NCI-H510A treated with DMSO at 0.1 percent for 48 hours (cell line): ENCODE results near the gene PYCR2.
A peak's percentile ranks its signal among the peaks of the same experiment; 100 is the strongest.

Experiments
- DNase-seq: peaks from one replicate; lab custom pipeline; 2025; lab: John Stamatoyannopoulos, UW

Gene PYCR2

DNA sequence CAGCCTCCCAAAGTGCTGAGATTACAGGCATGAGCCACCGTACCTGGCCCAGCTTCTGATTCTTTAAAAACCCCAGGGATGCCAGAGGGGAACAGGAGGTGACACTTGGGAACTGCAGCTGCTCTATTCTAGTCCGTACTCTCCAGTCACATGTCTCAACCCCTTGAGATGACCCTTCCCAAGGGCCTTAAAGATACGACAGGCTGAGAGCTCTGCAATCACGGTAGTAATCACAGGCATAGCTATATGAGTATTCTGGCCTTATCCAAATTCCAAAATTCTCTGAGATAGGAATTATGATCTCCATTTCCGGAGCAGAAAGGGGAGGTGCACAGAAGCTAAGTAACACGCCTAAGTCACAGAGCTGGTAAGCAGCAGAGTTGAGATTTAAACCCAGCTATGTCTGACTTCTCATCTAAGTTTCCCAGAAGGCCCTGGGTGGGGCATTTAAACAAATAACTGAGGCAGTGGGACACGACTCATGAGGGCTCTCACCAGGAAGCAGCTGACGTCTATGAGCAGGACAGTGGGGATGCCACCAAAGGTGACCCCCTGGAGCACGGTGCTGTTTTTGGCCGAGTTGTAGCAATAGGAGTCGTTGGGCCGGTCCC lies 47.0 kb downstream of the PYCR2 start:
- DNase-seq = no peak

DNA sequence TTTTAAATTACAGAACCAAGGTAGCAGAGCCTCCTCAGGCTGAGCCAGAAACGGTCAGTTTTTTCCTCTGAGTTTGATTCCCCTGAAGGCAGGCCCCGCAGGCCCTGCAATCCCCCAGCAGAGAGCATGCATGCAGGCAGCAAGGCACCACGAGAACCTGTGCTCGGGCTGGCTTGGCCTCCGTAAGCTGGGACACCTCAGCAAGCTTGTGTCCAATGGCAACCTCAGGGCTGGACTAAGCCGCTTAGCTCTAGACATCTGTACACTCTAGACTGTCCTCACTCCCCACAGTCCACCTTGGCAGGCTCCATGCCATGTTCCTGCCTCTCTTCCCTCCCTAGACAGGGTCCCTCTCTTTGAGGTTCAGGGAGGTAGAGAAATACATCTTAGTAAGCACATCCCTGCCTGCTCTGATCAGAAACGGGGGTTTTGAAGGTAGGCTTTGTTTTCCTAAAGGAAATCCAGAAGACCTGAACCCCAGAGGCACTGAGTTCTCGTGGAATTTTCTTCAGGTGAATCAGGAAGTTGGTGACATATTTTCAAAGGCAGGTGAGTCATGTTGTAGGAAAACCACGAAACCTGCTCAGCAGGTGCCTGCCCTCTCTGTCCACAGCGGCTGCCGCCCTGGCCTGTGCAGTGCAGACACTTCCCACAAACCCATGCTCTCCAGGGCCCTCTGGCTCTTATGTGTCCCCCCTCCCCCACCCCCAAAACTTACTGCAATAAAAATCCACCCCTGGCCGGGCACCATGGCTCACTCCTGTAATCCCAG lies 48.8 kb downstream of the PYCR2 start:
- DNase-seq = peak; percentile 38

- no peak for DNase-seq
Measured at GRCh38 chr1:225874431-225874830, 49.6 kb downstream of the PYCR2 start.

DNA sequence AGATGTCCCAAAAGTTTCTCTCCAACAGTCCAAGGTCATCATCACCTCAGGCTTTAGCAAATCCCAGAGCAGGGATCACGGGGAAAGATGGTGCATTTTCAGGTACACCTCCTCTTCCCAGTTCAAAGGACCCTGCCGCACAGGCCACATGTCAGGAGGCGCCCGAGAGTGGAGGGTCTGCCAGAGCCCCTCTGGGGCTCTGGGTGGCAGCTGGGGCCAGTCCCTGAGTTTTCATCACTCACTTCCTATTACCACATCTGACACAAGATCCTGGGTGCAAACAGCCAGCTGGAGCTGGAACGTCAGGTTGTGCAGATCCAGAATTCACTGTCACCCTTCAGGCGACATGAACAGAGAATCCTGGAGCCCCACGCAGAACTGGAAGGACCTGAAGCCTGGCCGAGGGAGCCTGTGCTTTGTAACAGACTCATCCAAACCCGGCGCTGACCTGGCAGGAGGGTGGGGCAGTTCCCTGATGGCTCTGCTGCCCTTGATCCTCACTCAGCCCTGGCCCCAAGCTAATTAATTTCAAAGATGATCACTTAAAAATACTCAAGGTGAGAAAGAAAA lies 50.7 kb downstream of the PYCR2 start:
- no peak for DNase-seq

GRCh38 chr1:225872075-225872430 lies 52.0 kb downstream of the PYCR2 start:
- DNase-seq = no peak

- peak; percentile 85 for DNase-seq
Measured at GRCh38 chr1:225871359-225872074, 52.5 kb downstream of the PYCR2 start.

GRCh38 chr1:225870911-225871310 lies 53.1 kb downstream of the PYCR2 start:
- DNase-seq = peak; percentile 80
